T-helper 2 cell treated with Interferon-gamma antibody and Interleukin-4, amounts not matched to agents 100 ng/mL and 5 ng/mL, for 36 hours (primary cell): ENCODE results near the gene DNALI1. TPM values are rescaled to one million over a fixed set of nuclear protein-coding genes. Genes with fewer than 3 reads are reported as not detected.
"Not testable (repeated sequence)": the region's sequence is repeated elsewhere in the genome, so short reads cannot be mapped to it uniquely, and the experiment has no call there.

ENCODE experiments used
- intact Hi-C: fragments of 100-400 bp; cut with micrococcal nuclease; formaldehyde crosslinking; loops from one replicate; pipeline ENCODE4 v1.15.1; 2023
- total RNA-seq: library from RNA; stranded (reverse); gene quantifications from 2 replicates; pipeline ENCODE4 v1.2.3, GENCODE V29; 2022

Gene DNALI1
- total RNA-seq = 0.09 and 0.32 TPM in 2 replicates

DNA sequence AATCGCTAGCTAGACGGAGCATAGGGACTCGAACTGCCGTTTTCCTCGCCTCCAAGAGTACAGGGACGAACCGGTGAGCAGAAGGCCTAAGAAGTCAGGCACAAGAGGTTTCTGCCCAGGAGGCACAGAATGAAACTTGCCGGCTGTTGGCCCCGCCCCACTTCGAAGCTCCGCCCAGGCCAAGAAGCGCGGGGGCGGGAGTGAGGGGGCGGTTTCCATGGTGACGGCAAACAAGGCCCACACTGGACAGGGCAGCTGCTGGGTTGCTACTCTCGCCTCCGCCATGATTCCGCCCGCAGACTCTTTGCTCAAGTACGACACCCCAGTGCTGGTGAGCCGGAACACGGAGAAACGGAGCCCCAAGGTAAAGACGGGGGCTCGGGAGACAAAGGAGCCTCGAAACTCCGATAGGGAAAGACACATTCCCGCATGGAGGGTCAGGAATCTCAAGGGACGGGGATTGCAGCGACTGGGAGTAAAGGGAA lies at the start of gene DNALI1:
TSS of gene DNALI1 (plus strand) at position 229 of the 485 bp plus-strand sequence. CDS start at position 284, 55 bp downstream.
- intact Hi-C loops = no loop called here

DNA sequence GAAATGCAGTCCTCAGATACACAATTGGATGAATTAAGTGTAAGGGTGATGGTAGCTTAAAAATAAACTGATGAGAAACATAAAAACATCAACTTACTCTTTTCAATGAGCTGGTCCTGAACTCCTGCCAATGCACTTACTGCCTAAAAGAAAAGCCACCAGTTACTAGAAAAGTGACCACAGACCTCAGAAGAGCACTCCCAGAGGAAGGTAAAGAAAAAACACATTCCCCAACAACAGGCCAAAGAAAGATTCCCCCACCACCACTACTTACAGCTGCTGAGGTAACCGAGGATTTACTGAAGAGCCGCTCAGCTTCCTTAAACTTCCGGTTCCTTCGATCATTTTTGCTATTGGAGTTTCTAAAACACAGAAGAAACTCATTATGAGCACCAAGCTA lies 47.6 kb upstream of the DNALI1 start:
- intact Hi-C loops = no loop called here

GRCh38 chr1:37513795-37514349 lies 42.9 kb upstream of the DNALI1 start:
- intact Hi-C loops = loop anchor here (1.0 to 2.0 kb wide), 3 partner anchors 40 to 83 kb away; partner anchors contain the start of genes SNIP1 and ZC3H12A

DNA sequence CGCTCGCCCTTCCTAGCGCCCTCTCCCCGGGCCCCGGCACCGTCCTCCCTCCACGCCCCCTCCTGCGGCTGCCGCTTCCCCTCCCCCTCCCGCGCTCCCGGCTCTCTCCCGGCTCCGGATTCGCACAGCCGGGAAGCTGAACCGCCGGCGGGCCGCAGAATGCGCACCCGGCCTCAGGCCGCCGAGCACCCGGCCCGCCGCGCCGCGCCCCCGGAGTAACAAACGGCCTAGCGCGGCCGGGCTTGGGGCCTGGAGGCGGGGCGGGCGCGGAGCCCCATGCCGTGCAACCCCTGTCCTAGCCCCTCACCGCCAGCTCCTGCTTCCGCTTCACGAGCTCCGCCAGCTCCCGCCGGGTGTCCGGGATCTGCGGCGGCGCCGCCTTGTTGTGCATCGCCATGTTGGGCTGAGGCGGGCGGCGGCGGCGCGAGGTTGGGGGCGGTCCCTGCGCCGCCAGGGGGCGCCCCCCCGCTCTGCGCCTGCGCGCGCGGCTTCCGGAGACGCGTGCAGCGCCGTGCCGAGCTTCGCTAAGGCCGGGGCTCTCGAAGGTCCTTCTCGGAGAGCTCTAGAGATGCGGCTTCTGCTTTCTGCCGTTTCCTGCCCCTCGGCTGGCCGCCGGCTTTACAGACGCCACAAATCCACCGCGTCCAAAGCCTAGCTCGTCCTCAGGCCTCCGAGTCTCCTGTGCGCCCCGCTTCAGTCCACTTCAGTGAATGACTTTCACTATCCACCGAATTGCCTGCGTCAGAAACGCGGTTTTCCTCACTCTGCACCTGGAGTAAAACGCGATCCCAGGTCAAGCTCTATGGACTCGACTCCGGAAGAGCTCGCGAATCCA lies 42.2 kb upstream of the DNALI1 start, which contains the start of gene MEAF6:
TSS of gene MEAF6 (minus strand) at position 417 of the 835 bp plus-strand sequence. CDS start at position 397, 20 bp downstream.
- intact Hi-C loops = loop anchor here (1.0 to 2.0 kb wide), 3 partner anchors 40 to 82 kb away; partner anchors contain the start of genes SNIP1 and ZC3H12A

- intact Hi-C loops = loop anchor here (2.0 kb wide), 1 partner anchor 81 kb away; no protein-coding TSS in a partner anchor
Measured at GRCh38 chr1:37515185-37516034, 41.3 kb upstream of the DNALI1 start.

DNA sequence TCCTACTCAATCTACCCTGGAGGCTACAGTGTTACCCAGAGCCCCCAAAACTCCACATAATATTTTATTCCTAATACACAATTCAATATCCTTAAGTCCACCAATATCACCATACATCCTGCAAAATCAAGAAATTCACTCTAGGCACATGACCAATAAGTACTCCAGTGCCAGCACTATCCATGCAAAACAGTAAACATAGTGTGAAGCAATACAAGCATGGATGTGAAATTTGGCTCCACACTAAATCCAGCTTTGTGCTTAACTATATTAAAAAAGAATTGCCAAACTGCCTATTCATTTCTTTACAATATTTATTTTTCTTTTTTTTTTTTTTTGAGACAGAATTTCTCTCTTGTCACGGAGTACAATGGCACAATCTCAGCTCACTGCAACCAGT lies 39.2 kb upstream of the DNALI1 start:
- intact Hi-C loops = no loop called here

DNA sequence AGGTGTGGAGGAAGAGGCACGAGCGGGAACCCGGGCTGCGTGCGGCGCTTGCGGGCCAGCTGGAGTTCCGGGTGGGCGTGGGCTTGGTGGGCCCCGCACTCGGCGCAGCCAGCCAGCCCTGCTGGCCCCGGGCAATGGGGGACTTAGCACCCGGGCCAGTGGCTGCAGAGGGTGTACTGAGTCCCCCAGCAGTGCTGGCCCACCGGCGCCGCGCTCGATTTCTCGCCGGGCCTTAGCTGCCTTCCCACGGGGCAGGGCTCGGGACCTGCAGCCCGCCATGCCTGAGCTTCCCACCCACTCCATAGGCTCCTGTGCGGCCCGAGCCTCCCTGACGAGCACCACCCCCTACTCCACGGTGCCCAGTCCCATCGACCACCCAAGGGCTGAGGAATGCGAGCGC lies 38.5 kb upstream of the DNALI1 start:
- intact Hi-C loops = not testable (repeated sequence)

DNA sequence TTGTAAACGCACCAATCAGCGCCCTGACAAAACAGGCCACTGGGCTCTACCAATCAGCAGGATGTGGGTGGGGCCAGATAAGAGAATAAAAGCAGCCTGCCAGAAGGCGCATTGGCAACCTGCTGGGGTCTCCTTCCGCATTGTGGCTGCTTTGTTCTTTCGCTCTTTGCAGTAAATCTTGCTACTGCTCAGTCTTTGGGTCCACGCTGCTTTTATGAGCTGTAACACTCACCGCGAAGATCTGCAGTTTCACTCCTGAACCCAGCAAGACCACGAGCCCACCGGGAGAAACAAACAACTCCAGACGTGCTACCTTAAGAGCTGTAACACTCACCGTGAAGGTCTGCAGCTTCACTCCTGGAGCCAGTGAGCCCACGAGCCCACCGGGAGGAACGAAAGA lies 37.8 kb upstream of the DNALI1 start:
- intact Hi-C loops = not testable (repeated sequence)

DNA sequence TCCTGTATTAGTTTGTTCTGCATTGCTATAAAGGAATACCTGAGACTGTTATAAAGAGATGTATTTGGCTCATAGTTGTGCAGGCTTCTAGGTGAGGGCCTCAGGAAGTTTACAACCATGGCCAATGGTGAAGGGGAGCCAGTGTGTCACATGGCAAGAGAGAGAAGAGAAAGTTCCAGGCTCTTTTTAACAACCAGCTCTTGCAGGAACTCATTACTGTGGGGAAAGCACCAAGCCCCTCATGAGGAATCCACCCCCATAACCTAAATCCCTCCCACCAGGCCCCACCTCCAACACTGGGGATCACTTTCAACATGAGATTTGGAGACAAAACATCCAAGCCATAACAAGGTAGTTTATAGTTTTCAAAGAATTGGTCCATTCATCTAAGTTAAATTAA lies 37.1 kb upstream of the DNALI1 start:
- intact Hi-C loops = no loop called here

DNA sequence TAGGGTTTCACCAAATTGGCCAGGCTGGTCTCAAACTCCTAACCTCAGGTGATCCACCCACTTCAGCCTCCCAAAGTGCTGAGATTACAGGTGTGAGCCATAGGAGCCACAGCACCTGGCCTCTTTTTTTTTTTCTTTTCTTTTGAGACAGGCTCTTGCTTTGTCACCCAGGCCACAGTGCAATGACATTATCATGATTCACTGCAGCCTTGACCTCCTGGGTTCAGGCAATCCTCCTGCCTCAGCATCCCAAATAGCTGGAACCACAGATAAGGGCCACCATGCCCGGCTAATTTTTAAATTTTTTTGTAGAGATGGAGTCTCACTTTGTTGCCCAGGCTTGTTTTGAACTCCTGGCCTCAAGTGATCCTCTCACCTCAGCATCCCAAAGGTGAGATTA lies 26.9 kb upstream of the DNALI1 start:
- intact Hi-C loops = not testable (repeated sequence)

DNA sequence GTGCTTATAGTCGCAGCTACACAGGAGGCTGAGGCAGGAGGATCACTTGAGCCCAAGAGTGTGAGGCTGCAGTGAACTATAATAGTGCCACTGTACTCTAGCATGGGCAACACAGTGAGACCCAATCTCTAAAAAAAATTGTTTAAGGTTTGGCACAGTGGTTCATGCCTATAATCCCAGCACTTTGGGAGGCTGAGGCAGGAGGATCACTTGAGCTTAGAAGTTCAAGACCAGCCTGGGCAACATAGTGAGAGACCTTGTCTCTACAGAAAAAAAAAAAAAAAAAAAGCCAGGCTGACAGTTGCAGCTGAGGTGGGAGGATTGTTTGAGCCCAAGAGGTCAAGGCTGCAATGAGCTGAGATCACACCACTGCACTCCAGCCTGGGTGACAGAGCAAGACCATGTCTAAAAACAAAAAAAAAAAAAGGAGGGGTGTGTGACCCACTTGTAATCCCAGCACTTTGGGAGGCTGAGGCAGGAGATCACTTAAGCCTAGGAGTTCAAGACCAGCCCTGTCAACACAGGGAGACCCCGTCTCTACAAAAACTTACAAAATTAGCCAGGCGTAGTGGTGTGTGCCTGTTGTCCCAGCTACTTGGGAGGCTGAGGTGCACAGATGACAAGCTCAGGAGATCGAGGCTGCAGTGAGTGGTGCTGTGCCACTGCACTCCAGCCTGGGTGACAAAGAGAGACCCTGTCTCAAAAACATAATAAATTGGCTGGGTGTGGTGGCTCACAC lies 24.2 kb upstream of the DNALI1 start:
- intact Hi-C loops = not testable (repeated sequence)

DNA sequence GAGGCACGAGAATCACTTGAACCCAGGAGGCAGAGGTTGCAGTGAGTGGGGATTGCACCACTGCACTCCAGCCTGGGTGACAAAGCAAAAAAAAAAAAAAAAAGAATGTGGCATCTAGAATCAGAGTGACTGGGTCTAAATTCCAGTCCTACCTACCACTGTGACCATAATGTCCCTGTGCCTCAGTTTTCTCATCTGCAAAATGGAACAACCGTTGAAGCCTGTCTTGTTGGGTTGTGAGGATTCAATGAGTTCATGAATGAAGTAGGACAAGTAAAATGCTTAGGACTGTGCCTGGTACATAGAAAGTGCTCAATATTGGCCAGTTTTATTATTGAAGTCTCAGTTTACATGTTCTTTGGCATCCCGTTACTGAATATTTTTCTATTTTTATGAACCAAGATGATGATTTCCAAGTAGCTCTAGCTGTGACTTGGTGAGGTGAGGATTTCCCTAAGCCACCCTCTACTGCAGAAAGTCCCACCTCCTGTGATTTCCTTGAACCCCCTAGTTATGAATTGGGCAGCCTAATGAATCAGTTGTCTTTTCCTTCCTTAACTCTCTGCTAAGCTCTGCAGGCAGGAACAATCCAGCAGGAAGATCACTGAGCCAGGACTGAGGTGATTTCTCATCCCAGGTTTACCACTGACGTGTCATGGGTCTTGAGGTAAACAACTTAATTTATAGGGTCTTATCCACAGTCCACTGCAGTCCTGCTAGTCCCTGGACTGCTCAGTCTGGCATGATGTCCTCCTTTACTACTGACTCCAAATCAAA lies 23.2 kb upstream of the DNALI1 start:
- intact Hi-C loops = no loop called here

DNA sequence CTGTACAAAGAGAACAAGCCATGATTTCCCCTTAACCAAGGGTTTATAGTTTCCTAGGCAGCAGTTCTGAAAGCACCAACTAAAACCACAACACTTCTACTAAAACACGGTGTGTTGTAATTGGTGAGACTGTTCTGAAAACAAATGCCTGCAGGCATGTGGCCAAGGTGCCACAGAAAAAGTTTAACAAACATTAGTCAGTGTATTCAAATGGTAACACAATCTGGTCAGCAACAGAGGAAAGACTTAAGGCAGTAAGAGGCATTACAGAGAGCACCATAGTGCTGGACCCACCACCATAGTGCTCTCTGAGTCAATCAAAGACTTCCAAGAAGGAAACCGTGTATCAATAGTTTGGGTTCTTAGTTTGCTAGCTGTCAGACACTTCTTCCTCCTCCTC lies 19.4 kb upstream of the DNALI1 start:
- intact Hi-C loops = no loop called here

DNA sequence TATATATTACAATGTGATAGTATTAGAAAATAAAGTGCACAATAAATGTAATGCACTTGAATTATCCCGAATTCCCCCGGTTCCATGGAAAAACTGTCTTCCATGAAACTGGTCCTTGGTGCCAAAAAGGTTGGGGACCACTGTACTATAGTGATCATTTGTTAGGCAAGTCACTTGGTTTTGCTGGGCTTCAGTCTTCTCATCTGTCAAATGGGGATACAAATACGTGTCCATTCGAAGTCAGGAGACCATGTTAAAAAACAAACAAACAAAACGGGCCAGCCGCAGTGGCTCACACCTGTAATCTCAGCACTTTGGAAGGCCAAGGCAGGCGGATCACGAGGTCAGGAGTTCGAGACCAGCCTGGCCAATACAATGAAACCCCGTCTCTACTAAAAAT lies 17.6 kb upstream of the DNALI1 start:
- intact Hi-C loops = not testable (repeated sequence)

- intact Hi-C loops = no loop called here
Measured at GRCh38 chr1:37540036-37540785, 16.5 kb upstream of the DNALI1 start.

- intact Hi-C loops = no loop called here
Measured at GRCh38 chr1:37544530-37544929, 12.2 kb upstream of the DNALI1 start.

DNA sequence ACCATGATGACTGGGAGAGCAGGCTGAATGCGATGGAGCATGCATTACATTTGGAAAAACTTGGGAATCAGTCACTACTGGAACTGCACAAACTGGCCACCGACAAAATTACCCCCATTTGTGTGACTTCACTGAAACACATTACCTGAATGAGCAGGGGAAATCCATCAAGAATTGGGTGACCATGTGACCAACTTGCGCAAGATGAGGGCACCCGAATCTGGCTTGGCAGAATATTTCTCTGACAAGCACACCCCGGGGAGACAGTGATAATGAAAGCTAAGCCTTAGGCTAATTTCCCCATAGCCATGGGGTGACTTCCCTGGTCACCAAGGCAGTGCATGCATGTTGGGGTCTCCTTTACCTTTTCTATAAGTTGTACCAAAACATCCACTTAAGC lies 11.7 kb upstream of the DNALI1 start:
- intact Hi-C loops = no loop called here

DNA sequence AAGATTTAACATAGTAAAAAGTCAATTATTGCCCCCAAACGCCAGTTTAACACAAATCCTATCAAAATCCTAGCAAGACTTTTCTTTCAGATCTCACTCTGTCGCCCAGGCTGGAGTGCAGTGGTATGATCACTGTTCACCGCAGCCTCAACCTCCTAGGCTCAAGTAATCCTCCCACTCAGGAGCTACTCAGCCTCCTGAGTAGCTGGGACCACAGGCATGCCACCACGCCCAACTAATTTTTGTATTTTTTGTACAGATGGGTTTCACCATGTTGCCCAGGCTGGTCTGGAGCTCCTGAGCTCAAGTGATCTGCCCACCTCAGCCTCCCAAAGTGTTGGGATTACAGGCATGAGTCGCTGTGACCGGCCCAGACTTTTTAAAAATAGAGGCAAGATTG lies 7.4 kb upstream of the DNALI1 start:
- intact Hi-C loops = no loop called here

- intact Hi-C loops = loop anchor here (5.0 kb wide), 2 partner anchors 81 to 439 kb away; partner anchors contain the start of genes SF3A3 and ZC3H12A
Measured at GRCh38 chr1:37553598-37553926, 3.2 kb upstream of the DNALI1 start.
